ENCODE data around the gene CDH16.
"Not testable (repeated sequence)": the region's sequence is repeated elsewhere in the genome, so short reads cannot be mapped to it uniquely, and the experiment has no call there.

CDH16 gene

DNA sequence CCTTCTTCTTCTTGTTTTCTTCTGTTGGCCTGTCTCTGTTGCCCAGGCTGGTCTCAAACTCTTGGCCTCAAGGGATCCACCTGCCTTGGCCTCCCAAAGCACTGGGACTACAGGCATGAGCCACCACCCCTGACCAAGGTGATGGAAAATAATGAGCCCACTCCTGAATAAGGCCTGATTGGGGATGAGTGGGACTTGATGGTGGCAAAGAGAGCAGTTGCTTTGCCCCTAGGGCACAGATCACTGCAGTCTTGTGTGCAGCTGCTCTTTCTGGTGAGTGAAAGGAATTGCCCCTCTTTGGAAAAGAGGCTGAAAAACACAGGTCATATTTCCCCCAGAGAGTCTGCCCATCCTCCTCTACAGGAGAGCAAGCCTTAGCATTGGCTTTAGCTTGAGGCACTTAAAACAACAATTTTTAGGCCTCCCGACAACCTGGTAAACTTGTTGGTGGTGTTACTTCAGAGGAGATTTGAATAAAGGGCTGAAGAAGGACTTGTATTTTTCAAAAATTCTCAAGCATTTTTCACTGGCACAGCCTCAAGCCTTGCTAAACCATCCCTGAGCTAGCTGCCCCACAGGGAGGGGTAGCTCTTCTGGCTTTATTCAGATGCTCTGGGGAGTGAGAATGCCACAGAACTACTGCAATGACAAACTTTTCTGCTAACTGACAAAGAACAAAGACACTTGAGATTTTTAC lies 44.5 kb downstream of the CDH16 start:
- in situ Hi-C loops (cut with HindIII; ENCODE audit: low sequenced_read_pairs), result no loop called here

DNA sequence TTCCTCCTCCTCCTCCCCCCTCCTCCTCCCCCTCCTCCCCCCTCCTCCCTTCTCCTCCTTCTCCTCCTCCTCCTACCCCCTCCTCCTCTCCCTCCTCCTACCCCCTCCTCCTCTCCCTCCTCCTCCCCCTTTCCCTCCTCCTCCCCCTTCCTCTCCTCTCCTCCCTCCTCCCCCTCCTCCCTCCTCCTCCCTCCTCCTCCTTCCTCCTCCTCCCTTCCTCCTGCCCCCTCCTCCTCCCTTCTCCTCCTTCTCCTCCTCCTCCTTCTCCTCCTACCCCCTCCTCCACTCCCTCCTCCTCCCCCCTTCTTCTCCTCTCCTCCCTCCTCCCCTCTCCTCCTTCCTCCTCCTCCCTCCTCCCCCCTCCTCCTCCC lies 45.0 kb downstream of the CDH16 start:
- in situ Hi-C loops (cut with HindIII; ENCODE audit: low sequenced_read_pairs), result no loop called here

DNA sequence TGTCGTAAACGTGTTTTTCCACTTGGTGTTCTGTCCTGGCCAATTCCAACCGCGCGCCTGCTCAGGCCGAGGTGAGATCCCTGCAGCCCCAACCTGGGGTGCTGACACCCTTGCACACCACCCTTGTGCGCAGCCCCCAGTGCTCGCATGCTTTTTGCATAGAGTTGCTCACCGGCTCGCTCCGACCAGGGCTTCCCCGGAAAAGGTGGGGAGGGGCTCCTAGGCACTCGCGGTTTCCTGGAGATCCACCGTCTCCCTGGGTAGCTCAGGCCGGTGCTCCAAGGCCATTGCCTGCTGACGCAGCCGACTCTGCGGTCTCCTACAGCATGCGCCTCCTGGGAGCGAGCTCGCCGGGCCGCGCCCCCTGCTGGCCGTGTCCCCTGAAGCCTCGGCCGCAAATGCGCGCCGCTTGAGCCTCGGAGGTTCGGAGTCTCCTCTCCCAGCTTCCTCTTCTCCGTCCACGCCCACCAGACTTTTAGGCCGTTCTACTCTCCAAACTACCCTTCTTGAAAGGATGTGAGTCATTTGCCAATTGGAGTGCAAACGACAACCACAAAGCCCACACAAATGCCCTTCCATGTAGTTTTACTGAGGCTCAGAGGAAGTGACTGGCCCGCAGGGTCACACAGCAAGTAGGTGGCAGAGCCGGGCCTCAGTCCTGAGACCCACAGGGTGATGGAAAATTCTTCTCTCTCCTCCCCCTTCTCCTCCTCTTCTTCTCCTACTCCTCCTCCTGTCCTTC lies 45.6 kb downstream of the CDH16 start:
- in situ Hi-C loops (cut with HindIII; ENCODE audit: low sequenced_read_pairs), result no loop called here

DNA sequence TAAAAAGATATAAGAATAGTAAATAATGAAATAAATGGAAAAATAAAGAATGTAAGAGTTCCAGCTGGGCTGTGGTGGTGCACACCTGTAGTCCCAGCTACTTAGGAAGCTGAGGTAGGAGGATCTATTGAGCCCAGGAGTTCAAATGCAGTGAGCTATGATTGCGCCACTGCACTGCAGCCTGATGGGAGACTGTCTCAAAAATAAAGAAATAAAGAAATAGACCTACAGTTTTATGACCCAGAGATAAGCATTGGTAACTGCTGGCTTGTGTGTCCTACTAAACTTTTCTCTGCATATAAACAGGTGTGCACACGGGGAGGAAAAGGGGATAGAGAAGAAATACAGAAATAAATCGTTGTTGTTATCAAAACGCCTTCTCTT lies 46.1 kb downstream of the CDH16 start:
- in situ Hi-C loops (cut with HindIII; ENCODE audit: low sequenced_read_pairs), result no loop called here

DNA sequence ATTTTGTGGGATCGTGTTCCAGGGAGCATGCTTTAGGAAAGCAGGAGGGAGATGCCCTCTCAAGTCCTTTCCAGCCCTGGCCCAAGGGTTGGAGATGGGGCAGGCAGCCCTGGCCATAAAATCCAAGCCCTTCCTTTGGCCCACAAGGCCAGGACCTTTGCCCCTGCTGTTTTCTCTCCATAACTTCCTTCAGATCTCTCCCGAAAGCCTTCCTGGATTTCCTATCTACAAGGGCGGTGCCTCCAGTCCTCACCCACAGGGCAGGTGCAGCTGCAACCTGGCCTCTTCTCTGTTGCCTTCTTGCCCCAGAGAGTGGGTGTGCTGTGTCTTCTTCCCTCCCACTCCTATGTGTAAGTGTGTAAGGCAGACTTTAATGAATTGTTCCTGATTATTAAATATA lies 46.8 kb downstream of the CDH16 start:
- in situ Hi-C loops (cut with HindIII; ENCODE audit: low sequenced_read_pairs), result no loop called here

DNA sequence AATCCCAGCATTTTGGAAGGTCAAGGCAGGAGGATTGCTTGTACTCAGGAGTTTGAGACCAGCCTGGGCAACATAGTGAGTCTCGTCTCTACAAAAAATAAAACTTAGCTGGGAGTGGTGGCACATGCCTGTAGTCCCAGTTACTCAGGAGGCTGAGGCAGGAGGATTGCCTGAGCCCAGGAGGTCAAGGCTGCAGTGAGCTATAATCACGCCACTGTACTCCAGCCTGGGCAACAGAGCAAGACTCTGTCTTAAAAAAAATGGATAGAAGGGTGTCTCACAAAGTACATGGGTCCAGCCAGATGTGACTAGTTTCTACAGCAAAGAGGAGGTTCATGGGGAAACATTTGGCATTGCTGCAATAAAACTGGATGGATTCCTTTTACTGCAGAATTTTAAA lies 47.3 kb downstream of the CDH16 start:
- in situ Hi-C loops (cut with HindIII; ENCODE audit: low sequenced_read_pairs), result not testable (repeated sequence)

DNA sequence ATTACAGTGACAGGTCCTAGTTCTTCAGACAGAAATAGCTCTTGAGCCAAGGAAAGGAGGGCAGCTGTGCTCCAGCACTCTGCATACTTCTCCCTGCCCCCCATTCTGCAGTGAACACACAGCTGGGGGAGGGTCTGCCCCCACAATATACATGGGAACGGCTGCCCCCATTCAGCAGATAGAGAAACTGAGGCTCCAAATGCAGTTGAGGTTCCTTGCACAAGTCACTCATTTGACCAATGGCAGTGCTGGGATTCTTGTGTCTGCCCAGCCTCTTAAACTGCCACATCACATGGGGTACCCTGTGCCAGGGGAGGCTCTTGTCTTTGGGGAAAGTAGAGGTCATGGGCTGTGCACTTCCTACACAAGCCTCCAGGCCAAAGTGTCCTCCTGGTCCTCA lies 49.3 kb downstream of the CDH16 start:
- in situ Hi-C loops (cut with HindIII; ENCODE audit: low sequenced_read_pairs), result no loop called here

DNA sequence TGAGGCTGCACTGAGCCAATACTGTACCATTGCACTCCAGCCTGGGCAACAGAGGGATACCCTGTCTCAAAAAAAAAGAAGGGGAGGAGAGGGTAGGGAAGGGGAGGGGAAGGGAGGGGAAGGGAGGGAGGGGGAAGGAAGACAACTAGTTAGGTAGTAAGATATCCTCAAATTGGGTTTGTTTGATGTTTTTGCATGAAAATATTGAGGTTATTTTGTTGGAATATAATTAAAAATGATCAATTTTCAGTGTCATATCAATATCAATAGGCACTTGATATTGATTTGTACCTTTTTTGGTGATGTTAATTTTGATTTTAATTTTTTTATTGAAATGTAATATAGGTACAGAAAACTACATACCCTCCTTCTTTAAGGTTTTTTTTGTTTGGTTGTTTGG lies 55.0 kb downstream of the CDH16 start:
- in situ Hi-C loops (cut with HindIII; ENCODE audit: low sequenced_read_pairs), result no loop called here

DNA sequence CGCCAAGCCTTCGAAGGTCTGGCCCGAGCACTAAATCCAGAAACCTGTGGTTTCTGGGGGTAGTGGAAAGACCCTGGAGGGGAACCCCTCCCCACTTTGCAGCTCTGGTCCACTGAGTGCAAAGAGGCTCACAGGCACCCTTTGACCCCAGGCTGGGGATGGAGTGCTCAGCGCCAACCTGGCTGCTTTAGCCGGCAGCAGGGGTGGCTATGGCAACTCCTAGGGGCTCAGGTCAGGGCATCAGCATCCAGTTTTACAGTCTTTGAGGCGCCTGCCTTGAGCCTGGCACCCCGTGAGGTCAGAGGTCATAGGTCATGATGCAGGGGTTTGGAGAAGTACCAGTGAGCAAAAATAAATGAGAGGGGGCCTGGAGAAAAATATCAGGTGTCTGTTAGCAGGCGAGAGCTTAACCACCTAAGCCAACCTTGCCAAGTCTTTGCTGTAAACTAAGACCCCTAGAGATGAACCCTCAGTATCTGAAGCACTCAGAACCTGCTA lies 56.6 kb downstream of the CDH16 start:
- in situ Hi-C loops (cut with HindIII; ENCODE audit: low sequenced_read_pairs), result no loop called here

DNA sequence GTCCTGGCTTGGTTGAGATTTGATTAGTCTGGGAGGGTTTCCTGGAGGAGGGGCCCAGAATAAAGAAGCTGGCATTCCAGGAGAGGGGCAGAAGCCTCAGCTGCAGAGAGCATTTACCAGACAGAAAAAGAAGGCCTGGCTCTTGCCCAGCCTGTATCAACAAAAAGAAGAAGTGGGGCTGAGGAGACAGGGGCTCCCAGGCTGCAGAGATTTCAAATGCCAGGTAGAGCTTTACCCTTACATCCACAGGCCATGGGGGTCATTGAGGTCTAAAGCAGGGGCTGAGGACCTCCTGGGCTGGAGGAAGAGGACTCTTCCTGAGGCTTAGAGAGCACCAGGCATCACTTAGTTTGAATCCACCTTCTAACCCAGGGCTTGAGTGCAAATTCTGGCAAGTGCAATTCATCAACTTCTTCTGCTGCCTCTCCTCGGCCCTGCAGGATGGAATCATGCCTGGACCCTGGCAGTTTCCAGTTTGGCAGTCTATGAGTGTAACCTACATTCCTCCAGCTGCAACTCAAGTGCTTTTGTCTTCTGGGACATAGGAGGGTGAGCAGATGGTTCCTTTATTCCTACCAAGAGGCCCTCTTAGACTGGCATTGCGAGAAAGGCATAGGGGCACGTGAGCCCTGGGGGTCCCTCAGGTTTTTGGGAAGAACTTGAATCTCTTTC lies 59.2 kb downstream of the CDH16 start:
- in situ Hi-C loops (cut with HindIII; ENCODE audit: low sequenced_read_pairs), result no loop called here

DNA sequence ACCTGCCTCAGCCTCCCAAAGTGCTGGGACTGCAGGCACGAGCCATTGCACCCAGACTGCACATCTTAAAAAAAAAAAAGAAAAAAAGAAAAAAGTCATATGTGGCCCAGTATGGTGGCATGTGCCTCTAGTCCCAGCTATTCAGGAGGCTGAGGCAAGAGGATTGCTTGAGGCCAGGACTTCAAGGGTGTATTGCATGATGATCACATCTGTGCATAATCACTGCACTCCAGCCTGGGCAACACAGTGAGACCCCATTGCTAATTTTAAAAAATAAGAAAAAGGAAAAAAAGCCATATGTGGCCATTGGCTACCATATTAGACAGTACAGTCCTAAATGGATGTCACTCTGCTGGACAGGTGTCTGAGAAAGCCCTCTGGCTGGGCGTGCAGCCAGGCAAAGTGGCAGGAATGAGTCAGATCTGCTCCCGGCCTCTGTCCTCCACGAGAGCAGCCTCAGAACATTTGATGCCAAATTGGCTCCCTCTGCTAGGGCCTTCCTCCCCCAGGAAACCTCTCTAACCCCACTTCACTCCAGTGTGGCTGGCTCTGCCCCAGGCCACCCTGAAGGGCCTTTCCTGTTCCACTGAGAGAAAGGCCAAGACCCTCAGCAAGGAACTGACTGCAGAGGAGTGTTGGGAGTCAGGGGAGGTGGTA lies 59.8 kb downstream of the CDH16 start:
- in situ Hi-C loops (cut with HindIII; ENCODE audit: low sequenced_read_pairs), result no loop called here
